CD14-positive monocyte (primary cell): Measurements from ENCODE around the gene ZFP62. TPM values are rescaled to one million over a fixed set of nuclear protein-coding genes. Genes with fewer than 3 reads are reported as not detected.
A peak's percentile ranks its signal among the peaks of the same experiment; 100 is the strongest.

Experiments used
- DNase-seq, 3 donors: peaks; one replicate each; pipeline ENCODE4 v3.0.0-alpha.2; 2011 to 2022
- H2AFZ ChIP-seq: 2 replicates; pipeline ENCODE4 v1.6.0; 2012; ENCODE audit warnings: mild to moderate bottlenecking, low read depth, low read length, inconsistent platforms; ENCODE audit not compliant: insufficient read depth, poor library complexity, severe bottlenecking
- H3K27ac ChIP-seq, 2 donors: 1 replicate in 1 of 2; 2 replicates in 1 of 2; pipeline ENCODE4 v1.5.1; 2012 to 2013; ENCODE audit warnings: low read length in 2 of 2, control low read depth in 1 of 2, inconsistent platforms in 1 of 2, low read depth in 1 of 2, mild to moderate bottlenecking in 1 of 2
- H3K27me3 ChIP-seq, 2 donors: one replicate each; pipeline versions ENCODE4 v1.6.0 to v1.6.1; 2011 to 2013; ENCODE audit warnings: low read length in 2 of 2; ENCODE audit not compliant: control insufficient read depth in 2 of 2, insufficient read depth in 2 of 2
- H3K36me3 ChIP-seq, 2 donors: replicated peaks in 1 of 2; 1 replicate in 1 of 2; 2 replicates in 1 of 2; pipeline versions ENCODE4 v1.5.1 to v1.6.1; 2012 to 2013; ENCODE audit warnings: low read length in 2 of 2, control low read depth in 1 of 2, inconsistent platforms in 1 of 2, mild to moderate bottlenecking in 1 of 2; ENCODE audit not compliant: insufficient read depth in 2 of 2, control insufficient read depth in 1 of 2
- H3K4me1 ChIP-seq, 2 donors: 1 replicate in 1 of 2; 2 replicates in 1 of 2; pipeline versions ENCODE4 v1.5.1 to v1.6.1; 2012 to 2013; ENCODE audit warnings: low read length in 2 of 2, control low read depth in 1 of 2, inconsistent platforms in 1 of 2, mild to moderate bottlenecking in 1 of 2, moderate library complexity in 1 of 2; ENCODE audit not compliant: insufficient read depth in 2 of 2, control insufficient read depth in 1 of 2
- H3K4me2 ChIP-seq: replicated peaks from 2 replicates; pipeline ENCODE3; 2012; ENCODE audit warnings: low read length, moderate library complexity, mild to moderate bottlenecking; ENCODE audit not compliant: poor library complexity, severe bottlenecking; ENCODE audit errors: extremely low read depth
- H3K4me3 ChIP-seq, 3 experiments: fragments of 200-600 bp in 1 of 3; sonication (generic) in 1 of 3; replicated peaks in 1 of 3; 1 replicate in 2 of 3; 2 replicates in 1 of 3; pipeline ENCODE4 v1.5.1; 2011 to 2013; ENCODE audit warnings: low read length in 3 of 3, mild to moderate bottlenecking in 3 of 3, control low read depth in 2 of 3, low read depth in 2 of 3, inconsistent platforms in 1 of 3, moderate library complexity in 1 of 3
- H3K79me2 ChIP-seq: 2 replicates; pipeline ENCODE4 v1.6.0; 2012; ENCODE audit warnings: mild to moderate bottlenecking, control low read depth, inconsistent platforms, low read length, moderate library complexity; ENCODE audit not compliant: insufficient read depth
- H3K9ac ChIP-seq: 2 replicates; pipeline ENCODE4 v1.6.0; 2017; ENCODE audit warnings: low read length, mild to moderate bottlenecking; ENCODE audit not compliant: insufficient read depth, poor library complexity, severe bottlenecking
- H3K9me3 ChIP-seq, 2 donors: replicated peaks in 1 of 2; 1 replicate in 1 of 2; 2 replicates in 1 of 2; pipeline versions ENCODE4 v1.5.1 to v1.6.1; 2012 to 2013; ENCODE audit warnings: low read length in 2 of 2, control low read depth in 1 of 2; ENCODE audit not compliant: control insufficient read depth in 1 of 2, insufficient read depth in 1 of 2
- H4K20me1 ChIP-seq: 2 replicates; pipeline ENCODE4 v1.6.0; 2012; ENCODE audit warnings: mild to moderate bottlenecking, low read length, control low read depth, moderate library complexity; ENCODE audit not compliant: insufficient read depth
- H3K27ac Mint-ChIP-seq, 7 donors: one replicate each; pipeline ENCODE4 v1.8.0; 2020; ENCODE audit warnings: mild to moderate bottlenecking in 7 of 7, mixed read lengths in 7 of 7, moderate library complexity in 6 of 7, inconsistent platforms in 2 of 7
- H3K27me3 Mint-ChIP-seq, 3 donors: one replicate each; pipeline ENCODE4 v1.8.0; 2021 to 2022; ENCODE audit warnings: low read depth in 3 of 3, mild to moderate bottlenecking in 3 of 3, mixed read lengths in 3 of 3, moderate library complexity in 3 of 3, inconsistent platforms in 1 of 3
- H3K36me3 Mint-ChIP-seq, 2 donors: one replicate each; pipeline ENCODE4 v1.8.0; 2020; ENCODE audit warnings: mixed read lengths in 2 of 2, inconsistent platforms in 1 of 2, mild to moderate bottlenecking in 1 of 2
- H3K4me1 Mint-ChIP-seq: one replicate; pipeline ENCODE4 v1.8.0; 2020; ENCODE audit warnings: mild to moderate bottlenecking, mixed read lengths
- H3K4me3 Mint-ChIP-seq, 2 donors: one replicate each; pipeline ENCODE4 v1.8.0; 2020; ENCODE audit warnings: mild to moderate bottlenecking in 2 of 2, mixed read lengths in 2 of 2, moderate library complexity in 1 of 2
- H3K9me3 Mint-ChIP-seq, 7 donors: one replicate each; pipeline ENCODE4 v1.8.0; 2020 to 2022; ENCODE audit warnings: mixed read lengths in 7 of 7, mild to moderate bottlenecking in 6 of 7, moderate library complexity in 6 of 7, inconsistent platforms in 2 of 7
- WGBS: methylation state at CpG from one replicate; pipeline ENCODE4 v1.1.5; 2013; ENCODE audit warnings: missing lambda C conversion rate; ENCODE audit not compliant: insufficient coverage; 5-methylcytosine and 5-hydroxymethylcytosine counted together
- intact Hi-C, 2 donors: fragments of 100-400 bp; cut with micrococcal nuclease; formaldehyde crosslinking; loops; one replicate each; pipeline versions ENCODE4 v1.15.0 to v1.15.1; 2023
- polyA plus RNA-seq, 3 donors: library from polyadenylated mRNA; depleted of rRNA in 1 of 3; unstranded in 2 of 3; stranded (reverse) in 1 of 3; fragments of 300-500 nt in 2 of 3; fragments of >200 nt in 1 of 3; fragmentation: Illumina TruSeq in 2 of 3; gene quantifications; 1 replicate in 2 of 3; 2 replicates in 1 of 3; pipeline ENCODE4 v1.2.3, GENCODE V29; 2012 to 2021
- TF ChIP-seq, protein P1 (sequence below): fragments of 200-600 bp; IDR thresholded peaks from one replicate; pipeline ENCODE4 v1.8.0; 2022; ENCODE audit warnings: antibody characterized with exemption, mild to moderate bottlenecking

Gene ZFP62
- polyA plus RNA-seq, 3 donors, result 4.1 to 7.1 (median 6.5) TPM

DNA sequence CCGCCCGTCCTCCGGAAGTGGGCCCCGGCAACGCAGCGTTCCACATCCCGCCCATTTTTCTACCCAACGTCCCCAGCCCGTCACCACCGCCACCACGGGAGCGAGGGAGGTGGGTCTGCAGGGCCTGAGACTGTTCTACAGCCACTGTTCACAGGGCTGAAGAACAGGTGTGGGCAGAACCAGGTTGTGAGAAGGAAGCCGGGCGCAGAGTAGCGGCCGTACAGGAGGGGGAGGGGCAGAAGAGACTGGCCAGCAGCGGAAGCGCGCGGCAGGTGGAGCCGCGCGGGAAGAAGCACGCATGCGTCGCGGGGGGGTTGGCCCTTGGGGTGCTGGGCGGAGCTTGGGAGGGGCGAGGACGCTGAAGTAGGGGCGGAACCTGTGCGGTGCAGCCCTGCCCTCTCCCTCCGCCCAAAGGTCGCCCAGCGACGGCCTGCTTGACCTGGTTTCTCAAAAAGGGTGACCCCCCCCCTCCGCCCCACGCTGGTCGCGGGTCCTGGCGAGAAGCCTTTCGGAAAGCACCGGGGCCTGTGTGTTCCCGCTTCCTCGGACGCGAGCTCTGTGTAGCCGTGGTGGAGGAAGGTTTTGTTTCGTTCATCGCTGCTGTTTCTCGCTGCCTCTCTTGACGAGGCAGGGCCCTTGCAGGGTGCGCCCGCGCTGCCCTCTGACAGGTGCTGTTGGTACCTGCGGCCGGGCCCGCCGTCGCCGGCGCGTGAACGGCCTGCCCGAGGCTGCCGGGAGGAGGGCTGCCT lies 50.7 kb downstream of the ZFP62 start:
- Mint-ChIP-seq H3K4me1 (peaks cover 80% of the 10 kb centered on the region), H3K27ac (peak overlapping the region; percentile 96 to 100 (median 99)), H3K27me3 (peaks cover 0 to 5% (median 0%) of the 10 kb centered on the region in 3 donors), H3K9me3 (no peaks in the 10 kb centered on the region), H3K36me3 (peaks cover 27 to 37% of the 10 kb centered on the region in 2 donors), H3K4me3 (peak overlapping the region; percentile 80 to 93)
- Histone ChIP-seq H3K4me3 (peak overlapping the region; percentile 52 to 98 (median 58)), H3K27me3 (no peaks in the 10 kb centered on the region), H2AFZ (peak overlapping the region; percentile 80), H3K9ac (peak overlapping the region; percentile 80), H3K4me2 (peak overlapping the region; percentile 92), H3K27ac (peak overlapping the region; percentile 95 to 98), H3K79me2 (peaks cover 88% of the 10 kb centered on the region), H3K4me1 (peaks cover 82 to 94% of the 10 kb centered on the region in 2 donors), H3K36me3 (peaks cover 0 to 5% of the 10 kb centered on the region in 2 donors), H4K20me1 (peaks cover 24% of the 10 kb centered on the region), H3K9me3 (no peaks in the 10 kb centered on the region)
- peak; percentile 92 to 98 (median 98) for DNase-seq
- intact Hi-C loops, result no loop called here
- TF ChIP-seq, protein P1, sequence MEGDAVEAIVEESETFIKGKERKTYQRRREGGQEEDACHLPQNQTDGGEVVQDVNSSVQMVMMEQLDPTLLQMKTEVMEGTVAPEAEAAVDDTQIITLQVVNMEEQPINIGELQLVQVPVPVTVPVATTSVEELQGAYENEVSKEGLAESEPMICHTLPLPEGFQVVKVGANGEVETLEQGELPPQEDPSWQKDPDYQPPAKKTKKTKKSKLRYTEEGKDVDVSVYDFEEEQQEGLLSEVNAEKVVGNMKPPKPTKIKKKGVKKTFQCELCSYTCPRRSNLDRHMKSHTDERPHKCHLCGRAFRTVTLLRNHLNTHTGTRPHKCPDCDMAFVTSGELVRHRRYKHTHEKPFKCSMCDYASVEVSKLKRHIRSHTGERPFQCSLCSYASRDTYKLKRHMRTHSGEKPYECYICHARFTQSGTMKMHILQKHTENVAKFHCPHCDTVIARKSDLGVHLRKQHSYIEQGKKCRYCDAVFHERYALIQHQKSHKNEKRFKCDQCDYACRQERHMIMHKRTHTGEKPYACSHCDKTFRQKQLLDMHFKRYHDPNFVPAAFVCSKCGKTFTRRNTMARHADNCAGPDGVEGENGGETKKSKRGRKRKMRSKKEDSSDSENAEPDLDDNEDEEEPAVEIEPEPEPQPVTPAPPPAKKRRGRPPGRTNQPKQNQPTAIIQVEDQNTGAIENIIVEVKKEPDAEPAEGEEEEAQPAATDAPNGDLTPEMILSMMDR, result no peak
- WGBS, result under 1% methylated on average over 52 of the region's 66 CpGs

DNA sequence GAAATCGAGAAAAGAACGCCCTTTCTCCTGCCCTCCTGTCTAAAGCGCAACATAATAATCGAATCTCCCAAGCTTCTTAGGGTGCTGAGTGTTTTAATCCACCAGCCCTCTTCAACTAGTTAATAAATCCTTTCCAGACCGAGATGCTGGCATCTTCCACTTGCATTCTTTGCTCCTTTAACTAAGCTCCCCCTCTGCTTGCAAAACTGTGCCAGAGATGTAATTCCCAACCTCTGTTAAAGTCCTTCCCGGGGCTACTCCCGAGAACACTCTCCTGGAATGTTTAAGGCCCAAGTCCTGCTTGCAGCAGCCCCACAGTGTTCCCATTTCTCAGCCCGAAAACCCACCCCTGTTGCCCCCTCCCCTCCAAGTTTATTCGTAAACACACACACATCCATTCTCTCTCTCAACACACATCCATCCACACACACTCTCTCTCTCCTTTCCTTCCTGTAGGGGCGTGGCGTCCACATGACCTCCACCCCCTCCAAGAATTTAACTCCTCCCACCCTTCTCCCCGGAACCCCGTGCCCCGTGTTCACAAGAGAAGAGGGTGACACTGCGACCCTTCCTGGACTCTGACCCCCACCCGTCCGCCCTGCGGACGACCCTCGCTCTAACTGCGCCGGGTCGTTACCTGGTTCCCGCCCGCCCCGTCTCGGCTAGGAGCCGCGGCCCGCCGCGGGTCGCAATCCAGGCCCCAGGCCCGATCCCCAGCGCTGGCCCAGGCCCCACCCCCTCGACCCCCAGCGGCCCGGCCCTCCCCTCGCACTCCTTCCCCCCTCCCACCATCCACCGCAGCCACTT lies 51.5 kb downstream of the ZFP62 start:
- intact Hi-C loops, result loop anchor here (10.0 kb wide), 2 partner anchors 345 to 415 kb away; partner anchors contain the start of gene TRIM41 (in 2 of the 2)
- TF ChIP-seq, protein P1, result no peak
- Mint-ChIP-seq H3K27me3 (peaks cover 0 to 2% (median 0%) of the 10 kb centered on the region in 3 donors), H3K9me3 (no peaks in the 10 kb centered on the region), H3K27ac (peak overlapping the region; percentile 96 to 100 (median 99)), H3K4me1 (peaks cover 82% of the 10 kb centered on the region), H3K4me3 (peak overlapping the region; percentile 80 to 93), H3K36me3 (peaks cover 27 to 37% of the 10 kb centered on the region in 2 donors)
- peaks cover 0 to 5% of the 10 kb centered on the region in 2 donors for H3K36me3 ChIP-seq
- H3K4me3 ChIP-seq, result peak overlapping the region; percentile 52 to 98 (median 58)
- peak; percentile 66 to 85 (median 80) for DNase-seq
- H3K9ac ChIP-seq, result peak overlapping the region; percentile 80
- H3K4me1 ChIP-seq, result peaks cover 85 to 94% of the 10 kb centered on the region in 2 donors
- no peaks in the 10 kb centered on the region for H3K9me3 ChIP-seq
- H4K20me1 ChIP-seq, result peaks cover 24% of the 10 kb centered on the region
- H3K4me2 ChIP-seq, result peak overlapping the region; percentile 92
- peak overlapping the region; percentile 80 for H2AFZ ChIP-seq
- 0% methylated on average over 30 of the region's 40 CpGs for WGBS
- no peaks in the 10 kb centered on the region for H3K27me3 ChIP-seq
- peak overlapping the region; percentile 95 to 98 for H3K27ac ChIP-seq
- peaks cover 84% of the 10 kb centered on the region for H3K79me2 ChIP-seq
